Body of pancreas (tissue), 4 donors: ENCODE data around the gene PLPPR1.

Experiments
- CTCF ChIP-seq, 7 experiments: fragments of 450-650 bp in 4 of 7; fragments of 200-600 bp in 3 of 7; sonication (generic) in 3 of 7; IDR thresholded peaks; one replicate each; pipeline ENCODE4 v1.5.1; 2016 to 2019; ENCODE audit warnings: antibody characterized with exemption in 7 of 7
- POLR2A ChIP-seq, 3 donors: fragments of 450-650 bp; IDR thresholded peaks; one replicate each; pipeline ENCODE4 v1.6.1; 2016; ENCODE audit warnings: antibody characterized with exemption in 3 of 3, mild to moderate bottlenecking in 2 of 3

GRCh38 chr9:101050650-101051049 is 22.1 kb downstream of the PLPPR1 start:
- no peak for TF ChIP-seq POLR2A (IDR thresholded peaks at IDR 0.05)
- no peak for TF ChIP-seq CTCF (IDR thresholded peaks at IDR 0.05)
